Smooth muscle cell (in vitro differentiated cells): ENCODE data around the gene RABL6. TPM values are rescaled to one million over a fixed set of nuclear protein-coding genes. Genes with fewer than 3 reads are reported as not detected.

Experiments
- DNase-seq: peaks from one replicate; lab custom pipeline; 2025; ENCODE audit not compliant: unreplicated experiment; lab: John Stamatoyannopoulos, UW
- H2AFZ ChIP-seq: fragments of 200-600 bp; sonication (generic); 2 replicates; pipeline ENCODE4 v1.6.0; 2016; ENCODE audit warnings: antibody characterized with exemption, low read depth, mild to moderate bottlenecking
- H3F3A ChIP-seq: fragments of 200-600 bp; sonication (generic); 2 replicates; pipeline ENCODE4 v1.6.0; 2017; ENCODE audit warnings: antibody characterized with exemption, low read depth
- H3K27ac ChIP-seq: fragments of 200-600 bp; sonication (generic); 2 replicates; pipeline ENCODE4 v1.5.1; 2016; ENCODE audit warnings: low read depth, mild to moderate bottlenecking
- H3K27me3 ChIP-seq: fragments of 200-600 bp; sonication (generic); 2 replicates; pipeline ENCODE4 v1.6.1; 2016; ENCODE audit warnings: low read depth, mild to moderate bottlenecking
- H3K36me3 ChIP-seq: fragments of 200-600 bp; sonication (generic); 2 replicates; pipeline ENCODE4 v1.5.1; 2016; ENCODE audit warnings: low read depth
- H3K4me1 ChIP-seq: fragments of 200-600 bp; sonication (generic); 2 replicates; pipeline ENCODE4 v1.5.1; 2016; ENCODE audit warnings: low read depth
- H3K4me2 ChIP-seq: fragments of 200-600 bp; sonication (generic); 2 replicates; pipeline ENCODE4 v1.6.0; 2016; ENCODE audit warnings: mild to moderate bottlenecking
- H3K4me3 ChIP-seq: fragments of 200-600 bp; sonication (generic); 2 replicates; pipeline ENCODE4 v1.5.1; 2016; ENCODE audit warnings: mild to moderate bottlenecking
- H3K79me2 ChIP-seq: fragments of 200-600 bp; sonication (generic); 2 replicates; pipeline ENCODE4 v1.6.0; 2016; ENCODE audit warnings: low read depth, mild to moderate bottlenecking
- H3K9ac ChIP-seq: fragments of 200-600 bp; sonication (generic); 2 replicates; pipeline ENCODE4 v1.6.0; 2016; ENCODE audit warnings: low read depth
- H3K9me3 ChIP-seq: fragments of 200-600 bp; sonication (generic); replicated peaks from 2 replicates; pipeline ENCODE4 v1.5.1; 2016; ENCODE audit warnings: low read depth
- H4K20me1 ChIP-seq: fragments of 200-600 bp; sonication (generic); 2 replicates; pipeline ENCODE4 v1.6.0; 2016; ENCODE audit warnings: low read depth
- CTCF ChIP-seq: fragments of 200-600 bp; sonication (generic); IDR thresholded peaks from 2 replicates; pipeline ENCODE4 v1.5.1; 2017; ENCODE audit warnings: borderline replicate concordance, mild to moderate bottlenecking, antibody characterized with exemption; ENCODE audit not compliant: insufficient read depth, poor library complexity, severe bottlenecking
- WGBS: methylation state at CpG from one replicate; pipeline ENCODE4 v1.1.7; 2016; ENCODE audit warnings: low lambda C conversion rate; 5-methylcytosine and 5-hydroxymethylcytosine counted together
- polyA plus RNA-seq: library from polyadenylated mRNA; unstranded; fragments of >200 nt; fragmentation: Nextera tagmentation; extraction: Ambion mirVana; gene quantifications from 2 replicates; pipeline ENCODE4 v1.2.1, GENCODE V29; 2016
- total RNA-seq: library from RNA; depleted of rRNA; stranded (reverse); fragments of >200 nt; gene quantifications from 2 replicates; pipeline ENCODE4 v1.2.3, GENCODE V29; 2014

Gene RABL6
- total and polyA plus RNA-seq, 2 experiments from 2014 or later = 54.3 to 81.6 TPM

DNA sequence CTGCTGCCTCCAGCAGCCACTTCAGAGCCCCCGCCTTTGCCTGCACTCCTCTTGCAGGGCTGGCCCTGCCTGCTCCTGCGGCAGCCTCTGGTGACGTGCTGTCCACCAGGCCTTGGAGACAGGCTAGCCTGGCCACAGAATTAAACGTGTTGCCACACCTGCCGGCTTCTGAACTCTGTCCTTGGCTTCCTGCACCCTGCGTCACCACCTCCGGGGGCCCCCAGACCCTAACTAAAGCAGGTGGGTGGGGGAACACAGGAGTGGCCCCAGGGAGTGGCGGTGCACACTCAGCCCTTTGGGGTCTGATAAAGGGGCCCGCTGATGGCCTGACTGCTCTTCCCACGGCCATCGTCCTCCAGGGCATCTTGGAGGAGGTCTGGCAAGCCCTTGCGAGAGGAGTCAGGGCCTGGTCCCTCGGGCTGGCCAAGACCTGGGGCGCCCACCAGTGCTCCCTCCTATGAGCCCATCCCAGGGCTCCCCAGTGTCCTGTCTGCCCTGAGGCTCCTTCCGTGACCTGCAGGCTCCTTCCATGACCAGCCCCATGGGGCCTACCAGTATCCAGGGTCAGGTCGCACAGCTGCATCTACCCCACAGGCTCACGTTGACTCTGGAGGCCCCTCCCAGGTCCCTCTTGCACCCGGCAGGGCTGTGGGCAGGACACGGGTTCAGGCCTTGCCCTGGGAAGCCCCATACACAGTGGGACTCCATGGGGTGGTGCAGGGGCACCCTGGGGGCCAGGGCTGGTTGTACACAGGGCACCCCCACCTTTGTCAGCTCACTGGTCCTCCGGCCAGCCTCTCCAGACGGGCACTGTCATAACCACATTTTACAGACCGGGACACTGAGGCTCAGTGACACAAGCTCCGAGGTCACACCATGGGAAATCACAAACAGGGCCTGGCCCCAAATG, 43.4 kb downstream of the RABL6 start:
- WGBS = 93% methylated on average over 23 of the region's 23 CpGs
- Histone ChIP-seq H3K4me2 (no peak overlapping the region), H3K4me1 (peaks cover 11% of the 10 kb centered on the region), H3K79me2 (peaks cover 14% of the 10 kb centered on the region), H3K27me3 (no peaks in the 10 kb centered on the region), H3F3A (no peaks in the 10 kb centered on the region), H3K36me3 (no peaks in the 10 kb centered on the region), H2AFZ (no peak overlapping the region), H4K20me1 (peaks cover 13% of the 10 kb centered on the region), H3K9me3 (no peaks in the 10 kb centered on the region), H3K9ac (no peak overlapping the region), H3K27ac (no peak overlapping the region), H3K4me3 (no peak overlapping the region)
- TF ChIP-seq CTCF = no peak
- DNase-seq = no peak

- H3K9me3 ChIP-seq = no peaks in the 10 kb centered on the region
- H3K36me3 ChIP-seq = no peaks in the 10 kb centered on the region
- WGBS = 98% methylated on average over 20 of the region's 23 CpGs
- peaks cover 9% of the 10 kb centered on the region for H3K4me1 ChIP-seq
- no peak for TF ChIP-seq CTCF
- no peak within 1 kb of the TSS for H3K27ac ChIP-seq
- H3K27me3 ChIP-seq = no peaks in the 10 kb centered on the region
- H3K4me2 ChIP-seq = no peak within 1 kb of the TSS
- H3K79me2 ChIP-seq = peaks cover 14% of the 10 kb centered on the region
- H3F3A ChIP-seq = no peaks in the 10 kb centered on the region
- no peak within 1 kb of the TSS for H3K9ac ChIP-seq
- no peak for DNase-seq
- no peak within 1 kb of the TSS for H2AFZ ChIP-seq
- no peak within 1 kb of the TSS for H3K4me3 ChIP-seq
- peaks cover 13% of the 10 kb centered on the region for H4K20me1 ChIP-seq
Observed at GRCh38 chr9:136851941-136852663, 44.4 kb downstream of the RABL6 start, which contains the start of gene MAMDC4. Gene MAMDC4 (plus strand): TSS chr9:136852346. CDS start chr9:136852417, 71 bp downstream.

GRCh38 chr9:136852664-136853595, 45.2 kb downstream of the RABL6 start:
- Histone ChIP-seq H3K27ac (no peak overlapping the region), H3K36me3 (no peaks in the 10 kb centered on the region), H3K27me3 (no peaks in the 10 kb centered on the region), H3K9ac (no peak overlapping the region), H2AFZ (no peak overlapping the region), H3F3A (no peaks in the 10 kb centered on the region), H3K9me3 (no peaks in the 10 kb centered on the region), H3K4me2 (no peak overlapping the region), H3K4me3 (no peak overlapping the region), H4K20me1 (peaks cover 20% of the 10 kb centered on the region), H3K79me2 (peaks cover 14% of the 10 kb centered on the region), H3K4me1 (peaks cover 8% of the 10 kb centered on the region)
- no peak for TF ChIP-seq CTCF
- no peak for DNase-seq
- 96% methylated on average over 25 of the region's 29 CpGs for WGBS
